Astrocyte of the spinal cord (primary cell): ENCODE data around the gene CAMK1.
A peak's percentile ranks its signal among the peaks of the same experiment; 100 is the strongest.

ENCODE experiments used
- DNase-seq: peaks from one replicate; pipeline ENCODE4 v3.0.0; 2011; ENCODE audit warnings: low read depth, low spot score
- H3K4me3 ChIP-seq: 2 replicates; pipeline ENCODE4 v1.5.1; 2011; ENCODE audit warnings: low read depth, mild to moderate bottlenecking, low read length, moderate library complexity
- in situ Hi-C: cut with HindIII; loops from 2 replicates; pipeline ENCODE4 v1.10.0; 2017; ENCODE audit warnings: low sequenced_read_pairs
- TF ChIP-seq, protein P1 (sequence below): IDR thresholded peaks from 2 replicates; pipeline ENCODE4 v1.5.1; 2012; ENCODE audit warnings: low read depth, mild to moderate bottlenecking, low read length, inconsistent platforms

The CAMK1 gene

DNA sequence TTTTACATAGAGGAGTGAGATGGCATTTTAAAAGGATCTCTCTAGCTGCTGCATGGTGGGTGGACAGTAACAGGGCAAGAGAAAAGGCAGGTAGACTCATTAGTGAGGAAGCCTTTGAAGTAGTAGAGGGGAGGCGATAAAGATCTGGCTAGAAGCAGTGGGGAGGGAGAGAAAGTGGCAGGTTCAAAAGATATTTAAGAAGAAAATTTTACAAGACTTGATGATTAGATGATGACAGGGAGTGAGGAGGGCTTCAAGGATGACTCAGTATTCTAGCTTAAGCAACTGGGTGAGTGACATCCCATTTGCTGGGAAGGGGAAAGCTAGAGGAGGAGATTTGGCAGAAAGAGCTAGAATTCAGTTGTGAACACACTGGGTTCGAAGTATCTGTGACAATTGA, 42.0 kb downstream of the CAMK1 start:
- in situ Hi-C loops, result no loop called here
- DNase-seq, result no peak
- H3K4me3 ChIP-seq, result no peak overlapping the region
- TF ChIP-seq, protein P1, sequence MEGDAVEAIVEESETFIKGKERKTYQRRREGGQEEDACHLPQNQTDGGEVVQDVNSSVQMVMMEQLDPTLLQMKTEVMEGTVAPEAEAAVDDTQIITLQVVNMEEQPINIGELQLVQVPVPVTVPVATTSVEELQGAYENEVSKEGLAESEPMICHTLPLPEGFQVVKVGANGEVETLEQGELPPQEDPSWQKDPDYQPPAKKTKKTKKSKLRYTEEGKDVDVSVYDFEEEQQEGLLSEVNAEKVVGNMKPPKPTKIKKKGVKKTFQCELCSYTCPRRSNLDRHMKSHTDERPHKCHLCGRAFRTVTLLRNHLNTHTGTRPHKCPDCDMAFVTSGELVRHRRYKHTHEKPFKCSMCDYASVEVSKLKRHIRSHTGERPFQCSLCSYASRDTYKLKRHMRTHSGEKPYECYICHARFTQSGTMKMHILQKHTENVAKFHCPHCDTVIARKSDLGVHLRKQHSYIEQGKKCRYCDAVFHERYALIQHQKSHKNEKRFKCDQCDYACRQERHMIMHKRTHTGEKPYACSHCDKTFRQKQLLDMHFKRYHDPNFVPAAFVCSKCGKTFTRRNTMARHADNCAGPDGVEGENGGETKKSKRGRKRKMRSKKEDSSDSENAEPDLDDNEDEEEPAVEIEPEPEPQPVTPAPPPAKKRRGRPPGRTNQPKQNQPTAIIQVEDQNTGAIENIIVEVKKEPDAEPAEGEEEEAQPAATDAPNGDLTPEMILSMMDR, result no peak

GRCh38 chr3:9727041-9727595, 42.6 kb downstream of the CAMK1 start:
- no peak for DNase-seq
- in situ Hi-C loops, result no loop called here
- TF ChIP-seq, protein P1, result peak; percentile 18
- H3K4me3 ChIP-seq, result no peak overlapping the region

DNA sequence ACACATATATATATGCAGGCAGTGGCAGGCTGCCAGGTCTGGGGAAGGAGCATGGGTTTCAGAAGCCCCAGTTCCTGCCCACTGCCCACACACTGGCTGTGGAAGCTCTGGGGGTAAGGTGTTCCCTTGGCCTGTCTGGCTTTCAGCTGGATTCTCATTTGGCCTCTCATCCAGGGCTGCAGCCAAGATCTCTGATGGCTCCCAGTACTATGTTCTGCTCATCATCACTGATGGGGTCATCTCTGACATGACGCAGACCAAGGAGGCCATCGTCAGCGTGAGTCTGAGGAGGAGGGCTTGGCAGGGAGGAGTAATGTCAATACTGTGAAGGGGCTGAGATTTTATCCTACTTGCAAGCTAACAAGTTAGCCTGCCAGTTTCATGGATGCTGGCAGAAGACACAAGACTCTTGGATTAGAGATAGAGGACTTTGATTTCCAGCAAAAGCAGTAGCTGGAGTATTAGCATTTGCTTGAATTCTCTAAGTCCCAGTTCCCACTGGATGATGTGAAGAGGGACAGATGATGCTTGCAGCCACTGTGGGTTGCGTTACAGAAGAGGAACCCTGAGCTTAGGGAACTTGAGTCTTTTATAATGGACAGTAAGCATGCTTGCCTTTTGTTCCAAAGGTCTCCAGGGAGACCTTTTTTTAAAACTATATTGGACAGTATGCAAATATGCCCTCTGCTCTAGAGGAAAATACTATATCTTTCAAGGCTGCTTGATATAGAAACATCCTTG, 43.8 kb downstream of the CAMK1 start:
- no peak overlapping the region for H3K4me3 ChIP-seq
- in situ Hi-C loops, result no loop called here
- TF ChIP-seq, protein P1, result no peak
- no peak for DNase-seq

- H3K4me3 ChIP-seq, result no peak overlapping the region
- in situ Hi-C loops, result no loop called here
- TF ChIP-seq, protein P1, result no peak
- no peak for DNase-seq
These were observed 48.1 kb downstream of the CAMK1 start for GRCh38 chr3:9721700-9722060.

- TF ChIP-seq, protein P1, result no peak
- H3K4me3 ChIP-seq, result no peak overlapping the region
- in situ Hi-C loops, result no loop called here
- no peak for DNase-seq
These were observed 48.6 kb downstream of the CAMK1 start for GRCh38 chr3:9721015-9721699.

DNA sequence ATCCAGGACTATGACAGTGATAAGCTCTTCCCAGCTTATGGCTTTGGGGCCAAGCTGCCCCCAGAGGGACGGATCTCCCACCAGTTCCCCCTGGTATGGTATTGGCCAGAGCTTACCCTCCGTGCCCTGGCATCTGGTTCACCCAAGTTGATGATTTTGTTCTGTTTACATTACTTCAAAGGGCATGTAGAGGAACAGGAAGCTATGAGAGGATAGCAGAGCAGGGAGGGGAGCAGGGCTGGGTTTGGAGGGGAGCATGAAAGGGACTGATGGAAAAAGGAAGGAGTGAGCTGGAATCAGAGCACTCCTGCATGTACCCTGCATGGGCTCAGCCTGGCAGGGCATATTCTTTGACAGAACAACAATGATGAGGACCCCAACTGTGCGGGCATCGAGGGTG, 51.6 kb downstream of the CAMK1 start:
- H3K4me3 ChIP-seq, result no peak overlapping the region
- in situ Hi-C loops, result no loop called here
- TF ChIP-seq, protein P1, result no peak
- no peak for DNase-seq
